Vagina (tissue), 2 donors: ENCODE data around the gene BRINP1.

Source experiments
- POLR2A ChIP-seq, 2 donors: fragments of 450-650 bp; IDR thresholded peaks; one replicate each; pipeline ENCODE4 v1.6.1; 2017; ENCODE audit warnings: antibody characterized with exemption in 2 of 2, mild to moderate bottlenecking in 2 of 2, moderate library complexity in 2 of 2
- POLR2AphosphoS5 ChIP-seq, 2 donors: sonication (generic); formaldehyde crosslinking; IDR thresholded peaks; one replicate each; pipeline ENCODE4 v1.9.0; 2017; ENCODE audit warnings: antibody characterized with exemption in 2 of 2, mild to moderate bottlenecking in 2 of 2, low read depth in 1 of 2; ENCODE audit not compliant: insufficient read depth in 1 of 2
- TF ChIP-seq, protein P1 (sequence below), 3 experiments: fragments of 450-650 bp in 2 of 3; fragments of 200-600 bp in 1 of 3; sonication (generic) in 1 of 3; IDR thresholded peaks; one replicate each; pipeline ENCODE4 v1.5.1; 2017 to 2019; ENCODE audit warnings: antibody characterized with exemption in 3 of 3, mild to moderate bottlenecking in 2 of 3, moderate library complexity in 2 of 3

DNA sequence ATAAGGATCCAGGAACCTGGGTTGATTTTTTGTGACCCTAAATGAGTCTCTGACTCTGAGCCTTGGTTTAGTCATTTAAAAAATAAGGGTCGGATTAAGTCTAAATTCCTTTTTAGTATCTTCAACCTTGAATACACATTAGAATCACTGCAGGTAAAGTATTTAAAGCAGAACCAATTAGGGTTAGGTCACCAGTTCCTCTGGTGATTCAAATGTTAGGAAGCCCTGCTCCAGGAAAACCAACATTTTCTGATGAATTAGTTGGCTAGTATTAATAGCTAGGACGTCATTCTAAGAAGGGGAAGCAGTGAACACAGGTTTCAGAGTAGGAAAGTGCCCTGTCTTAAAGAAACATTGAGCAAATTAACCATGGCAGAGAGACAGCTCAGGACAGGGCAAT lies 31.4 kb upstream of the BRINP1 start:
- TF ChIP-seq, protein P1, sequence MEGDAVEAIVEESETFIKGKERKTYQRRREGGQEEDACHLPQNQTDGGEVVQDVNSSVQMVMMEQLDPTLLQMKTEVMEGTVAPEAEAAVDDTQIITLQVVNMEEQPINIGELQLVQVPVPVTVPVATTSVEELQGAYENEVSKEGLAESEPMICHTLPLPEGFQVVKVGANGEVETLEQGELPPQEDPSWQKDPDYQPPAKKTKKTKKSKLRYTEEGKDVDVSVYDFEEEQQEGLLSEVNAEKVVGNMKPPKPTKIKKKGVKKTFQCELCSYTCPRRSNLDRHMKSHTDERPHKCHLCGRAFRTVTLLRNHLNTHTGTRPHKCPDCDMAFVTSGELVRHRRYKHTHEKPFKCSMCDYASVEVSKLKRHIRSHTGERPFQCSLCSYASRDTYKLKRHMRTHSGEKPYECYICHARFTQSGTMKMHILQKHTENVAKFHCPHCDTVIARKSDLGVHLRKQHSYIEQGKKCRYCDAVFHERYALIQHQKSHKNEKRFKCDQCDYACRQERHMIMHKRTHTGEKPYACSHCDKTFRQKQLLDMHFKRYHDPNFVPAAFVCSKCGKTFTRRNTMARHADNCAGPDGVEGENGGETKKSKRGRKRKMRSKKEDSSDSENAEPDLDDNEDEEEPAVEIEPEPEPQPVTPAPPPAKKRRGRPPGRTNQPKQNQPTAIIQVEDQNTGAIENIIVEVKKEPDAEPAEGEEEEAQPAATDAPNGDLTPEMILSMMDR (IDR thresholded peaks at IDR 0.05) = no peak
- no peak for TF ChIP-seq POLR2A (IDR thresholded peaks at IDR 0.05)
- no peak for TF ChIP-seq POLR2AphosphoS5 (IDR thresholded peaks at IDR 0.05; ENCODE audit: insufficient read depth in 1 of 2, low read depth in 1 of 2)
